ENCODE measurements around the gene MFAP1.
"Not testable (repeated sequence)": the region's sequence is repeated elsewhere in the genome, so short reads cannot be mapped to it uniquely, and the experiment has no call there.

Gene MFAP1

GRCh38 chr15:43824302-43825246 is at the start of gene MFAP1:
TSS of gene MFAP1 (minus strand) at chr15:43824690. CDS start at chr15:43824569, 121 bp downstream.
- Histone ChIP-seq H3K9me3 (ENCODE audit: low read depth, low read length) (no peaks in the 10 kb centered on the region), H3K27ac (peak within 1 kb of the TSS; percentile 79), H3K4me3 (peak within 1 kb of the TSS; percentile 88), H3K9ac (ENCODE audit: insufficient read length) (peak within 1 kb of the TSS; percentile 91), H3K36me3 (ENCODE audit: insufficient read depth, low read length) (peaks cover 34% of the 10 kb centered on the region)
- peak; percentile 95 for TF ChIP-seq POLR2AphosphoS5 (IDR thresholded peaks at IDR 0.05; ENCODE audit: borderline replicate concordance, low read depth, low read length)
- no peak for TF ChIP-seq EZH2 (IDR thresholded peaks at IDR 0.05)
- TF ChIP-seq FOXP2 (optimal IDR thresholded peaks at IDR 0.05; ENCODE audit: control extremely low read depth, extremely low read length, insufficient read depth) = no peak
- peak; percentile 93 for DNase-seq (ENCODE audit: low read depth, low spot score)

GRCh38 chr15:43873651-43874050 is 49.2 kb upstream of the MFAP1 start:
- Histone ChIP-seq H3K9ac (ENCODE audit: insufficient read length) (no peak overlapping the region), H3K27ac (no peak overlapping the region), H3K4me3 (no peak overlapping the region), H3K36me3 (ENCODE audit: insufficient read depth, low read length) (peaks cover 56% of the 10 kb centered on the region), H3K9me3 (ENCODE audit: low read depth, low read length) (no peaks in the 10 kb centered on the region)
- DNase-seq (ENCODE audit: low read depth, low spot score) = no peak
- TF ChIP-seq FOXP2 (optimal IDR thresholded peaks at IDR 0.05; ENCODE audit: control extremely low read depth, extremely low read length, insufficient read depth) = no peak
- no peak for TF ChIP-seq EZH2 (IDR thresholded peaks at IDR 0.05)
- TF ChIP-seq POLR2AphosphoS5 (IDR thresholded peaks at IDR 0.05; ENCODE audit: borderline replicate concordance, low read depth, low read length) = no peak

- Histone ChIP-seq H3K9ac (ENCODE audit: insufficient read length) (no peak overlapping the region), H3K36me3 (ENCODE audit: insufficient read depth, low read length) (peaks cover 50% of the 10 kb centered on the region), H3K27ac (no peak overlapping the region), H3K4me3 (no peak overlapping the region), H3K9me3 (ENCODE audit: low read depth, low read length) (no peaks in the 10 kb centered on the region)
- peak; percentile 5 for DNase-seq (ENCODE audit: low read depth, low spot score)
- TF ChIP-seq FOXP2 (optimal IDR thresholded peaks at IDR 0.05; ENCODE audit: control extremely low read depth, extremely low read length, insufficient read depth) (no peak), EZH2 (IDR thresholded peaks at IDR 0.05) (no peak), POLR2AphosphoS5 (IDR thresholded peaks at IDR 0.05; ENCODE audit: borderline replicate concordance, low read depth, low read length) (no peak)
Measured at GRCh38 chr15:43872416-43873020, 48.0 kb upstream of the MFAP1 start.

GRCh38 chr15:43871835-43872234 is 47.3 kb upstream of the MFAP1 start:
- H3K36me3 ChIP-seq (ENCODE audit: insufficient read depth, low read length) = peaks cover 52% of the 10 kb centered on the region

GRCh38 chr15:43868406-43868805 is 43.9 kb upstream of the MFAP1 start:
- Histone ChIP-seq H3K36me3 (ENCODE audit: insufficient read depth, low read length) (peaks cover 61% of the 10 kb centered on the region), H3K27ac (peak overlapping the region; percentile 68)

More at GRCh38 chr15:43871835-43872234, 47.3 kb upstream of the MFAP1 start:
- Histone ChIP-seq H3K9ac (ENCODE audit: insufficient read length) (no peak overlapping the region), H3K27ac (no peak overlapping the region), H3K9me3 (ENCODE audit: low read depth, low read length) (no peaks in the 10 kb centered on the region), H3K4me3 (no peak overlapping the region)
- DNase-seq (ENCODE audit: low read depth, low spot score) = no peak
- TF ChIP-seq EZH2 (IDR thresholded peaks at IDR 0.05) (no peak), POLR2AphosphoS5 (IDR thresholded peaks at IDR 0.05; ENCODE audit: borderline replicate concordance, low read depth, low read length) (no peak), FOXP2 (optimal IDR thresholded peaks at IDR 0.05; ENCODE audit: control extremely low read depth, extremely low read length, insufficient read depth) (no peak)

GRCh38 chr15:43867096-43867495 is 42.6 kb upstream of the MFAP1 start:
- H3K27ac ChIP-seq = no peak overlapping the region
- no peak for DNase-seq (ENCODE audit: low read depth, low spot score)
- no peak overlapping the region for H3K9ac ChIP-seq (ENCODE audit: insufficient read length)
- TF ChIP-seq FOXP2 (optimal IDR thresholded peaks at IDR 0.05; ENCODE audit: control extremely low read depth, extremely low read length, insufficient read depth) = no peak
- no peak for TF ChIP-seq EZH2 (IDR thresholded peaks at IDR 0.05)
- no peak for TF ChIP-seq POLR2AphosphoS5 (IDR thresholded peaks at IDR 0.05; ENCODE audit: borderline replicate concordance, low read depth, low read length)
- H3K9me3 ChIP-seq (ENCODE audit: low read depth, low read length) = no peaks in the 10 kb centered on the region
- no peak overlapping the region for H3K4me3 ChIP-seq
- peaks cover 55% of the 10 kb centered on the region for H3K36me3 ChIP-seq (ENCODE audit: insufficient read depth, low read length)

More at GRCh38 chr15:43868406-43868805, 43.9 kb upstream of the MFAP1 start:
- no peak for TF ChIP-seq FOXP2 (optimal IDR thresholded peaks at IDR 0.05; ENCODE audit: control extremely low read depth, extremely low read length, insufficient read depth)
- TF ChIP-seq POLR2AphosphoS5 (IDR thresholded peaks at IDR 0.05; ENCODE audit: borderline replicate concordance, low read depth, low read length) = peak; percentile 13; the same call in 1 of the 2 replicates
- no peak for TF ChIP-seq EZH2 (IDR thresholded peaks at IDR 0.05)
- peak; percentile 86 for DNase-seq (ENCODE audit: low read depth, low spot score)
- no peak overlapping the region for H3K9ac ChIP-seq (ENCODE audit: insufficient read length)
- no peak overlapping the region for H3K4me3 ChIP-seq
- H3K9me3 ChIP-seq (ENCODE audit: low read depth, low read length) = no peaks in the 10 kb centered on the region

GRCh38 chr15:43866636-43867035 is 42.1 kb upstream of the MFAP1 start:
- not testable (repeated sequence) for H3K4me3 ChIP-seq; H3K9me3 ChIP-seq (ENCODE audit: low read depth, low read length); H3K9ac ChIP-seq (ENCODE audit: insufficient read length); DNase-seq (ENCODE audit: low read depth, low spot score); H3K27ac ChIP-seq
- peaks cover 51% of the 10 kb centered on the region for H3K36me3 ChIP-seq (ENCODE audit: insufficient read depth, low read length)

- no peak for DNase-seq (ENCODE audit: low read depth, low spot score)
- no peaks in the 10 kb centered on the region for H3K9me3 ChIP-seq (ENCODE audit: low read depth, low read length)
- no peak overlapping the region for H3K4me3 ChIP-seq
- H3K36me3 ChIP-seq (ENCODE audit: insufficient read depth, low read length) = peaks cover 71% of the 10 kb centered on the region
- no peak overlapping the region for H3K27ac ChIP-seq
- H3K9ac ChIP-seq (ENCODE audit: insufficient read length) = no peak overlapping the region
- TF ChIP-seq POLR2AphosphoS5 (IDR thresholded peaks at IDR 0.05; ENCODE audit: borderline replicate concordance, low read depth, low read length) (no peak), EZH2 (IDR thresholded peaks at IDR 0.05) (no peak), FOXP2 (optimal IDR thresholded peaks at IDR 0.05; ENCODE audit: control extremely low read depth, extremely low read length, insufficient read depth) (no peak)
Measured at GRCh38 chr15:43859546-43859945, 35.1 kb upstream of the MFAP1 start.

Measured in SK-N-MC (cell line).